ENCODE results near the gene NSD2.

DNA sequence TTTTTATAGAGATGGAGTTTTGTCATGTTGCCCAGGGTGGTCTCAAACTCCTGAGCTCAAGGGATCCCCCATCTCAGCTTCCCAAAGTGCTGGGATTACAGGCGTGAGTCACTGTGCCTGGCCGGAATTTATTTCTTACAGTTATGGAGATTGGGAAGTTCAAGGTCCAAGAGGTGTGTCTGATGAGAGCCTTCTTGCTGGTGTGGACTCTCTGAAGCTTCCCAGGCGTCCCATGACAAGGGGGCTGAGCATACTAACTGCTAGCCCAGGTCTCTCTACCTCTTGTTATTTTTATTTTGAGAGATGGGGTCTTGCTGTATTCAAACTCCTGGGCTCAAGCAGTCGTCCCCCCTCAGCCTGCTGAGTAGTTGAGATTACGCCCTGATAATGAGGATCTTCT lies 2.9 kb upstream of the NSD2 start:
- TF ChIP-seq TAF7 (tag; IDR thresholded peaks at IDR 0.05) (no peak), MCM7 (IDR thresholded peaks at IDR 0.05) (no peak), ZNF785 (CRISPR knock-in tag; IDR thresholded peaks at IDR 0.05) (no peak), SP1 (CRISPR knock-in tag; IDR thresholded peaks at IDR 0.05) (no peak), POLR2A (conservative IDR thresholded peaks at IDR 0.05) (no peak), EZH2 (IDR thresholded peaks at IDR 0.05; ENCODE audit: borderline replicate concordance, low read depth, low read length) (no peak), EP300 (IDR thresholded peaks at IDR 0.05; ENCODE audit: low read length) (no peak), ZC3H4 (CRISPR knock-in tag; IDR thresholded peaks at IDR 0.05; ENCODE audit: borderline replicate concordance) (no peak), MYC (IDR thresholded peaks at IDR 0.05; ENCODE audit: low read depth, low read length) (no peak), MYC (CRISPR knock-in tag; IDR thresholded peaks at IDR 0.05; ENCODE audit: borderline replicate concordance, low read depth) (no peak), FOXP1 (CRISPR knock-in tag; IDR thresholded peaks at IDR 0.05) (no peak)
- TF ChIP-seq, protein P1, sequence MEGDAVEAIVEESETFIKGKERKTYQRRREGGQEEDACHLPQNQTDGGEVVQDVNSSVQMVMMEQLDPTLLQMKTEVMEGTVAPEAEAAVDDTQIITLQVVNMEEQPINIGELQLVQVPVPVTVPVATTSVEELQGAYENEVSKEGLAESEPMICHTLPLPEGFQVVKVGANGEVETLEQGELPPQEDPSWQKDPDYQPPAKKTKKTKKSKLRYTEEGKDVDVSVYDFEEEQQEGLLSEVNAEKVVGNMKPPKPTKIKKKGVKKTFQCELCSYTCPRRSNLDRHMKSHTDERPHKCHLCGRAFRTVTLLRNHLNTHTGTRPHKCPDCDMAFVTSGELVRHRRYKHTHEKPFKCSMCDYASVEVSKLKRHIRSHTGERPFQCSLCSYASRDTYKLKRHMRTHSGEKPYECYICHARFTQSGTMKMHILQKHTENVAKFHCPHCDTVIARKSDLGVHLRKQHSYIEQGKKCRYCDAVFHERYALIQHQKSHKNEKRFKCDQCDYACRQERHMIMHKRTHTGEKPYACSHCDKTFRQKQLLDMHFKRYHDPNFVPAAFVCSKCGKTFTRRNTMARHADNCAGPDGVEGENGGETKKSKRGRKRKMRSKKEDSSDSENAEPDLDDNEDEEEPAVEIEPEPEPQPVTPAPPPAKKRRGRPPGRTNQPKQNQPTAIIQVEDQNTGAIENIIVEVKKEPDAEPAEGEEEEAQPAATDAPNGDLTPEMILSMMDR (IDR thresholded peaks at IDR 0.05 in 2 of 3, conservative IDR thresholded peaks at IDR 0.05 in 1 of 3; ENCODE audit: insufficient read depth in 2 of 3, low read depth in 1 of 3, low read length in 3 of 3): no peak

All from K562 (cell line).